Fibroblast of lung (primary cell): Measurements from ENCODE around the gene RPS6KA2. TPM values are rescaled to one million over a fixed set of nuclear protein-coding genes. Genes with fewer than 3 reads are reported as not detected.

ENCODE experiments used
- DNase-seq, 2 donors: peaks; one replicate each; pipeline versions ENCODE4 v3.0.0 to v3.0.0-alpha.2; 2010; ENCODE audit warnings: low read depth in 2 of 2
- H2AFZ ChIP-seq: 2 replicates; pipeline ENCODE4 v1.5.1; 2012; ENCODE audit warnings: low read length, control low read depth, inconsistent platforms
- H3K27ac ChIP-seq: 2 replicates; pipeline ENCODE4 v1.5.1; 2011; ENCODE audit warnings: low read length, control low read depth; ENCODE audit not compliant: insufficient read depth
- H3K27me3 ChIP-seq: 2 replicates; pipeline ENCODE4 v1.5.1; 2011; ENCODE audit warnings: mild to moderate bottlenecking, low read length; ENCODE audit not compliant: control insufficient read depth, insufficient read depth
- H3K36me3 ChIP-seq: 2 replicates; pipeline ENCODE4 v1.5.1; 2011; ENCODE audit warnings: low read length; ENCODE audit not compliant: control insufficient read depth, insufficient read depth
- H3K4me1 ChIP-seq: 2 replicates; pipeline ENCODE4 v1.5.1; 2011; ENCODE audit warnings: low read length; ENCODE audit not compliant: control insufficient read depth, insufficient read depth; ENCODE audit errors: extremely low read depth
- H3K4me2 ChIP-seq: 2 replicates; pipeline ENCODE4 v1.5.1; 2011; ENCODE audit warnings: low read length, control low read depth; ENCODE audit not compliant: insufficient read depth; ENCODE audit errors: extremely low read depth
- H3K4me3 ChIP-seq, 4 experiments: fragments of 200-600 bp in 1 of 4; sonication (generic) in 1 of 4; replicated peaks in 1 of 4; 2 replicates each; pipeline ENCODE4 v1.5.1; 2011 to 2016; ENCODE audit warnings: low read length in 4 of 4, low read depth in 3 of 4, mild to moderate bottlenecking in 3 of 4, control low read depth in 2 of 4, inconsistent platforms in 1 of 4, mixed read lengths in 1 of 4; ENCODE audit not compliant: insufficient read depth in 1 of 4; ENCODE audit errors: control extremely low read depth in 1 of 4
- H3K79me2 ChIP-seq: 2 replicates; pipeline ENCODE4 v1.5.1; 2012; ENCODE audit warnings: mild to moderate bottlenecking, low read length, inconsistent platforms; ENCODE audit not compliant: control insufficient read depth, insufficient read depth
- H3K9ac ChIP-seq: 2 replicates; pipeline ENCODE4 v1.5.1; 2011; ENCODE audit warnings: mild to moderate bottlenecking, low read length, control low read depth; ENCODE audit not compliant: insufficient read depth
- H3K9me3 ChIP-seq: 2 replicates; pipeline ENCODE4 v1.5.1; 2012; ENCODE audit warnings: low read depth, low read length; ENCODE audit not compliant: control insufficient read depth, insufficient read depth
- H4K20me1 ChIP-seq: 2 replicates; pipeline ENCODE4 v1.5.1; 2011; ENCODE audit warnings: low read length; ENCODE audit not compliant: control insufficient read depth, insufficient read depth; ENCODE audit errors: extremely low read depth
- CTCF ChIP-seq, 2 donors: IDR thresholded peaks in 1 of 2; conservative IDR thresholded peaks in 1 of 2; 1 replicate in 1 of 2; 2 replicates in 1 of 2; pipeline ENCODE4 v1.5.1; 2011 to 2012; ENCODE audit warnings: low read length in 2 of 2, control low read depth in 1 of 2, inconsistent platforms in 1 of 2, low read depth in 1 of 2, mild to moderate bottlenecking in 1 of 2
- EZH2 ChIP-seq: IDR thresholded peaks from 2 replicates; pipeline ENCODE4 v1.5.1; 2012; ENCODE audit warnings: low read length, control low read depth, mild to moderate bottlenecking; ENCODE audit errors: missing control alignments
- polyA plus RNA-seq, 2 donors: library from polyadenylated mRNA; depleted of rRNA in 1 of 2; stranded (reverse) in 1 of 2; unstranded in 1 of 2; fragments of >200 nt; gene quantifications; 2 replicates each; pipeline ENCODE4 v1.2.1, GENCODE V29; 2011 to 2012; ENCODE audit warnings: missing spikeins in 1 of 2
- total RNA-seq: library from RNA; depleted of rRNA; stranded (reverse); fragments of >200 nt; gene quantifications from 2 replicates; pipeline ENCODE4 v1.2.1, GENCODE V29; 2014

RPS6KA2 gene
- total and polyA plus RNA-seq, 2 donors (not counting 1 experiment from before 2014, with no cell fraction given), result 66.8 to 116 TPM

GRCh38 chr6:166483026-166483425 is 144.0 kb downstream of the RPS6KA2 start:
- H3K4me2 ChIP-seq, result no peak overlapping the region
- DNase-seq, result no peak
- TF ChIP-seq CTCF (conservative IDR thresholded peaks at IDR 0.05 in 1 of 2, IDR thresholded peaks at IDR 0.05 in 1 of 2; ENCODE audit: low read depth in 1 of 2, low read length in 2 of 2) (no peak), EZH2 (no peak)
- no peak overlapping the region for H3K9ac ChIP-seq
- no peaks in the 10 kb centered on the region for H3K27me3 ChIP-seq
- H2AFZ ChIP-seq, result no peak overlapping the region
- no peaks in the 10 kb centered on the region for H3K9me3 ChIP-seq
- peaks cover 14% of the 10 kb centered on the region for H3K36me3 ChIP-seq
- H3K4me3 ChIP-seq, result no peak overlapping the region
- no peaks in the 10 kb centered on the region for H3K79me2 ChIP-seq
- no peaks in the 10 kb centered on the region for H4K20me1 ChIP-seq
- no peak overlapping the region for H3K27ac ChIP-seq
- no peaks in the 10 kb centered on the region for H3K4me1 ChIP-seq

GRCh38 chr6:166478782-166479592 is 148.1 kb downstream of the RPS6KA2 start:
- H3K9me3 ChIP-seq, result no peaks in the 10 kb centered on the region
- H3K9ac ChIP-seq, result no peak overlapping the region
- H2AFZ ChIP-seq, result no peak overlapping the region
- no peaks in the 10 kb centered on the region for H4K20me1 ChIP-seq
- no peak overlapping the region for H3K27ac ChIP-seq
- H3K4me3 ChIP-seq, result no peak overlapping the region
- DNase-seq, result no peak
- no peak for TF ChIP-seq CTCF (conservative IDR thresholded peaks at IDR 0.05 in 1 of 2, IDR thresholded peaks at IDR 0.05 in 1 of 2; ENCODE audit: low read depth in 1 of 2, low read length in 2 of 2)
- no peak for TF ChIP-seq EZH2
- H3K4me1 ChIP-seq, result no peaks in the 10 kb centered on the region
- H3K4me2 ChIP-seq, result no peak overlapping the region
- peaks cover 8% of the 10 kb centered on the region for H3K36me3 ChIP-seq
- no peaks in the 10 kb centered on the region for H3K79me2 ChIP-seq
- H3K27me3 ChIP-seq, result no peaks in the 10 kb centered on the region

- no peaks in the 10 kb centered on the region for H3K9me3 ChIP-seq
- H3K27ac ChIP-seq, result no peak overlapping the region
- no peak for TF ChIP-seq EZH2
- TF ChIP-seq CTCF (conservative IDR thresholded peaks at IDR 0.05 in 1 of 2, IDR thresholded peaks at IDR 0.05 in 1 of 2; ENCODE audit: low read depth in 1 of 2, low read length in 2 of 2), result no peak
- H3K4me2 ChIP-seq, result no peak overlapping the region
- no peak overlapping the region for H3K4me3 ChIP-seq
- H3K79me2 ChIP-seq, result no peaks in the 10 kb centered on the region
- H3K9ac ChIP-seq, result no peak overlapping the region
- peaks cover 4% of the 10 kb centered on the region for H3K36me3 ChIP-seq
- no peak for DNase-seq
- no peak overlapping the region for H2AFZ ChIP-seq
- no peaks in the 10 kb centered on the region for H4K20me1 ChIP-seq
- no peaks in the 10 kb centered on the region for H3K4me1 ChIP-seq
- no peaks in the 10 kb centered on the region for H3K27me3 ChIP-seq
Observed at GRCh38 chr6:166477647-166478365, 149.2 kb downstream of the RPS6KA2 start.
